Right lobe of liver (tissue), 6 donors: Measurements from ENCODE around the gene SLC24A3. TPM values are rescaled to one million over a fixed set of nuclear protein-coding genes. Genes with fewer than 3 reads are reported as not detected.

Experiments used
- ATAC-seq, 4 donors: fragments of 200-7000 bp; cut with Tn5 transposase; one replicate each; pipeline ENCODE4 v1.9.1; 2020; ENCODE audit warnings: mild to moderate bottlenecking in 4 of 4, moderate library complexity in 4 of 4
- DNase-seq, 3 donors: peaks; one replicate each; pipeline ENCODE4 v3.0.0-alpha.2; 2020
- H3K27ac ChIP-seq, 3 donors: fragments of 200-600 bp; one replicate each; pipeline ENCODE4 v1.8.0; 2022
- H3K27me3 ChIP-seq, 2 donors: fragments of 200-600 bp; one replicate each; pipeline ENCODE4 v1.8.0; 2022
- H3K36me3 ChIP-seq, 4 donors: fragments of 200-600 bp; sonication (generic) in 1 of 4; one replicate each; pipeline versions ENCODE4 v1.5.1 to v1.8.0; 2017 to 2022; ENCODE audit warnings: control low read depth in 1 of 4
- H3K4me1 ChIP-seq, 4 donors: fragments of 200-600 bp; sonication (generic) in 1 of 4; one replicate each; pipeline versions ENCODE4 v1.5.1 to v1.8.0; 2017 to 2022; ENCODE audit warnings: control low read depth in 1 of 4
- H3K4me3 ChIP-seq, 3 donors: fragments of 200-600 bp; one replicate each; pipeline ENCODE4 v1.8.0; 2022
- H3K9me3 ChIP-seq, 4 donors: fragments of 200-600 bp; sonication (generic) in 1 of 4; one replicate each; pipeline versions ENCODE4 v1.5.1 to v1.8.0; 2017 to 2022; ENCODE audit warnings: control low read depth in 1 of 4
- CTCF ChIP-seq, 4 donors: fragments of 200-600 bp in 3 of 4; fragments of 450-650 bp in 1 of 4; IDR thresholded peaks; one replicate each; pipeline versions ENCODE4 v1.5.1 to v1.8.0; 2016 to 2022; ENCODE audit warnings: antibody characterized with exemption in 4 of 4, mild to moderate bottlenecking in 2 of 4
- POLR2A ChIP-seq: fragments of 450-650 bp; IDR thresholded peaks from one replicate; pipeline ENCODE4 v1.6.1; 2017; ENCODE audit warnings: antibody characterized with exemption, mild to moderate bottlenecking
- WGBS: methylation state at CpG from one replicate; pipeline ENCODE4 v1.1.6; 2018; ENCODE audit warnings: low coverage, low lambda C conversion rate; ENCODE audit not compliant: insufficient coverage; ENCODE audit errors: missing lambda C conversion rate; 5-methylcytosine and 5-hydroxymethylcytosine counted together
- intact Hi-C, 2 donors: fragments of 100-400 bp; cut with DNase I; formaldehyde crosslinking; loops; one replicate each; pipeline versions ENCODE4 v1.11.2 to v1.14.1; 2022
- total RNA-seq, 6 experiments: library from RNA; depleted of rRNA in 2 of 6; stranded (reverse); fragments of >200 nt in 2 of 6; fragmentation: NEBNext Ultra II Directional in 3 of 6; extraction: Animal tissue kit (Norgen Biotek cat#: 25700) in 3 of 6; gene quantifications; one replicate each; pipeline versions ENCODE4 v1.1.0 to v1.2.4, GENCODE V29; 2016 to 2023
- donor health status: DM: no; HTN: yes; CAD: no.
- donor health status: DM: no; HTN: no; CAD: no.
- donor health status: DM: no; HTN: no; CAD: no.
- donor health status: DM: no; HTN: yes; CAD: no.
- donor health status: DM: no; HTN: yes; CAD: no.

Gene SLC24A3
- total RNA-seq, 6 experiments from 2014 or later, result 0.06 to 0.49 (median 0.27) TPM

GRCh38 chr20:19185083-19185482 lies 27.4 kb upstream of the SLC24A3 start:
- Histone ChIP-seq H3K27ac (no peak overlapping the region), H3K27me3 (no peaks in the 10 kb centered on the region), H3K36me3 (no peaks in the 10 kb centered on the region), H3K9me3 (no peaks in the 10 kb centered on the region), H3K4me3 (no peak overlapping the region), H3K4me1 (no peaks in the 10 kb centered on the region)
- no peak for DNase-seq
- ATAC-seq, result no peak
- intact Hi-C loops, result no loop called here
- TF ChIP-seq POLR2A (no peak), CTCF (IDR thresholded peaks at IDR 0.05) (no peak)

GRCh38 chr20:19193349-19193748 lies 19.1 kb upstream of the SLC24A3 start:
- ATAC-seq, result no peak
- 18% methylated on average over 5 of the region's 5 CpGs for WGBS

GRCh38 chr20:19205981-19206396 lies 6.5 kb upstream of the SLC24A3 start:
- Histone ChIP-seq H3K4me3 (no peak overlapping the region), H3K27me3 (no peaks in the 10 kb centered on the region), H3K4me1 (no peaks in the 10 kb centered on the region), H3K27ac (no peak overlapping the region), H3K36me3 (no peaks in the 10 kb centered on the region), H3K9me3 (no peaks in the 10 kb centered on the region)
- WGBS, result 0% methylated on average over 1 of the region's 8 CpGs
- TF ChIP-seq CTCF (IDR thresholded peaks at IDR 0.05) (peak; percentile 57 to 93 (median 91)), POLR2A (no peak)
- ATAC-seq (peak; percentile 76 to 84 (median 80)), DNase-seq (peak; percentile 72 to 76 (median 73))
- intact Hi-C loops, result no loop called here

More at GRCh38 chr20:19193349-19193748, 19.1 kb upstream of the SLC24A3 start:
- Histone ChIP-seq H3K36me3 (no peaks in the 10 kb centered on the region), H3K4me3 (no peak overlapping the region), H3K9me3 (no peaks in the 10 kb centered on the region), H3K4me1 (no peaks in the 10 kb centered on the region), H3K27me3 (no peaks in the 10 kb centered on the region), H3K27ac (no peak overlapping the region)
- TF ChIP-seq CTCF (IDR thresholded peaks at IDR 0.05) (no peak), POLR2A (no peak)
- intact Hi-C loops, result no loop called here
- no peak for DNase-seq

- no peak for TF ChIP-seq POLR2A
- no peak for TF ChIP-seq CTCF (IDR thresholded peaks at IDR 0.05)
- intact Hi-C loops, result no loop called here
- H3K4me3 ChIP-seq, result no peak overlapping the region
- H3K4me1 ChIP-seq, result no peaks in the 10 kb centered on the region
- no peak for DNase-seq
- H3K27me3 ChIP-seq, result peaks cover 0 to 8% of the 10 kb centered on the region in 2 donors
- ATAC-seq, result no peak
- H3K36me3 ChIP-seq, result no peaks in the 10 kb centered on the region
- H3K27ac ChIP-seq, result no peak overlapping the region
- no peaks in the 10 kb centered on the region for H3K9me3 ChIP-seq
- 25% methylated on average over 1 of the region's 1 CpG for WGBS
These were observed 4.9 kb upstream of the SLC24A3 start for GRCh38 chr20:19207541-19207940.
